PC-9 (cell line): ENCODE measurements around the gene OSGIN1. TPM values are rescaled to one million over a fixed set of nuclear protein-coding genes. Genes with fewer than 3 reads are reported as not detected.

ENCODE experiments used
- BruUV-seq: library from RNA; stranded (reverse); fragments of 400-500 nt; replicated peaks from 2 replicates; lab custom pipeline; 2021; lab: Mats Ljungman, UMichigan
- CTCF ChIA-PET: fragments of 300-600 bp; sonication (Branson Sonifier 250); formaldehyde crosslinking; loops from one replicate; lab custom pipeline; 2022; ENCODE audit warnings: antibody characterized with exemption; lab: Charles Lee
- POLR2A ChIA-PET: fragments of 300-600 bp; sonication (Branson Sonifier 250); formaldehyde crosslinking; loops from one replicate; lab custom pipeline; 2022; ENCODE audit warnings: antibody characterized with exemption; ENCODE audit not compliant: unreplicated experiment; lab: Charles Lee
- DNase-seq, 2 experiments: peaks; one replicate each; pipeline versions ENCODE4 v3.0.0 to v3.0.0-alpha.2; 2015 to 2022; ENCODE audit warnings: mixed read lengths in 1 of 2
- H2AFZ ChIP-seq: fragments of 200-600 bp; sonication (generic); 2 replicates; pipeline ENCODE4 v1.8.1; 2017; ENCODE audit warnings: antibody characterized with exemption
- H3F3A ChIP-seq: fragments of 200-600 bp; sonication (generic); 2 replicates; pipeline ENCODE4 v1.8.1; 2017; ENCODE audit warnings: antibody characterized with exemption, mild to moderate bottlenecking, low read depth; ENCODE audit not compliant: insufficient read depth
- H3K27ac ChIP-seq: fragments of 200-600 bp; sonication (generic); 2 replicates; pipeline ENCODE4 v1.6.1; 2016; ENCODE audit warnings: mixed run types
- H3K27me3 ChIP-seq: fragments of 200-600 bp; sonication (generic); 2 replicates; pipeline ENCODE4 v1.6.1; 2016; ENCODE audit warnings: low read depth, mixed run types; ENCODE audit not compliant: insufficient read depth
- H3K36me3 ChIP-seq: fragments of 200-600 bp; sonication (generic); 2 replicates; pipeline ENCODE4 v1.6.1; 2016; ENCODE audit warnings: low read depth, mixed run types
- H3K4me1 ChIP-seq: fragments of 200-600 bp; sonication (generic); replicated peaks from 2 replicates; pipeline ENCODE4 v1.6.1; 2016; ENCODE audit warnings: mixed run types; ENCODE audit not compliant: insufficient read depth
- H3K4me2 ChIP-seq: fragments of 200-600 bp; sonication (generic); 2 replicates; pipeline ENCODE4 v1.6.1; 2017; ENCODE audit warnings: mixed run types
- H3K4me3 ChIP-seq: fragments of 200-600 bp; sonication (generic); 2 replicates; pipeline ENCODE4 v1.6.1; 2016; ENCODE audit warnings: mixed run types
- H3K79me2 ChIP-seq: fragments of 200-600 bp; sonication (generic); 2 replicates; pipeline ENCODE4 v1.6.1; 2017; ENCODE audit warnings: low read depth, mixed run types
- H3K9me2 ChIP-seq: fragments of 200-600 bp; sonication (generic); 2 replicates; pipeline ENCODE4 v1.8.1; 2017; ENCODE audit warnings: mild to moderate bottlenecking; ENCODE audit not compliant: insufficient read depth
- H3K9me3 ChIP-seq: fragments of 200-600 bp; sonication (generic); 2 replicates; pipeline ENCODE4 v1.8.1; 2016; ENCODE audit warnings: low read depth; ENCODE audit not compliant: insufficient read depth
- H4K20me1 ChIP-seq: fragments of 200-600 bp; sonication (generic); 2 replicates; pipeline ENCODE4 v1.8.1; 2017; ENCODE audit not compliant: insufficient read depth
- CTCF ChIP-seq: fragments of 200-600 bp; sonication (generic); conservative IDR thresholded peaks from 2 replicates; pipeline ENCODE4 v1.6.1; 2017; ENCODE audit warnings: mixed run types, antibody characterized with exemption, mild to moderate bottlenecking, moderate library complexity
- EZH2 ChIP-seq: fragments of 200-600 bp; sonication (generic); IDR thresholded peaks from 2 replicates; pipeline ENCODE4 v1.8.0; 2017; ENCODE audit warnings: antibody characterized with exemption, low read depth
- intact Hi-C: fragments of 100-400 bp; cut with micrococcal nuclease; formaldehyde crosslinking; loops from one replicate; pipeline ENCODE4 v1.10.0; 2022; ENCODE audit not compliant: unreplicated experiment
- total RNA-seq: library from RNA; stranded (reverse); gene quantifications from 2 replicates; pipeline ENCODE4 v1.2.3, GENCODE V29; 2021

The OSGIN1 gene
- total RNA-seq, 1 experiment from 2014 or later: 44.8 TPM

GRCh38 chr16:83930730-83931500, 22.1 kb upstream of the OSGIN1 start:
- peaks cover 22% of the 10 kb centered on the region for H3F3A ChIP-seq
- H3K4me2 ChIP-seq: no peak overlapping the region
- H3K4me3 ChIP-seq: no peak overlapping the region
- POLR2A ChIA-PET: no interaction called here
- H3K27ac ChIP-seq: no peak overlapping the region
- intact Hi-C loops: no loop called here
- no peaks in the 10 kb centered on the region for H4K20me1 ChIP-seq
- no peaks in the 10 kb centered on the region for H3K79me2 ChIP-seq
- H3K9me3 ChIP-seq: no peaks in the 10 kb centered on the region
- CTCF ChIA-PET: interaction anchor here (0.6 kb wide), 1 partner anchor 13 kb away, joined by 3 read pairs; no protein-coding TSS in a partner anchor
- H3K36me3 ChIP-seq: no peaks in the 10 kb centered on the region
- BruUV-seq: no TSS peak
- H3K27me3 ChIP-seq: no peaks in the 10 kb centered on the region
- H3K4me1 ChIP-seq: peaks cover 25% of the 10 kb centered on the region
- TF ChIP-seq CTCF (no peak), EZH2 (no peak)
- DNase-seq: no peak
- no peaks in the 10 kb centered on the region for H3K9me2 ChIP-seq
- H2AFZ ChIP-seq: no peak overlapping the region

GRCh38 chr16:83931556-83931955, 21.5 kb upstream of the OSGIN1 start:
- peaks cover 22% of the 10 kb centered on the region for H3K4me1 ChIP-seq
- H3K9me2 ChIP-seq: no peaks in the 10 kb centered on the region
- no peaks in the 10 kb centered on the region for H3K36me3 ChIP-seq
- POLR2A ChIA-PET: no interaction called here
- BruUV-seq: no TSS peak
- no peaks in the 10 kb centered on the region for H3K27me3 ChIP-seq
- no peaks in the 10 kb centered on the region for H3K79me2 ChIP-seq
- H3K4me3 ChIP-seq: no peak overlapping the region
- no peak overlapping the region for H3K4me2 ChIP-seq
- intact Hi-C loops: no loop called here
- peaks cover 22% of the 10 kb centered on the region for H3F3A ChIP-seq
- TF ChIP-seq CTCF (no peak), EZH2 (no peak)
- no peak for DNase-seq
- H2AFZ ChIP-seq: no peak overlapping the region
- no peak overlapping the region for H3K27ac ChIP-seq
- no peaks in the 10 kb centered on the region for H4K20me1 ChIP-seq
- CTCF ChIA-PET: interaction anchor here (0.6 kb wide), 1 partner anchor 12 kb away, joined by 3 read pairs; no protein-coding TSS in a partner anchor
- no peaks in the 10 kb centered on the region for H3K9me3 ChIP-seq

GRCh38 chr16:83932304-83932703, 20.7 kb upstream of the OSGIN1 start:
- Histone ChIP-seq H4K20me1 (no peaks in the 10 kb centered on the region), H3K27ac (no peak overlapping the region), H2AFZ (no peak overlapping the region), H3K36me3 (no peaks in the 10 kb centered on the region), H3K9me3 (no peaks in the 10 kb centered on the region), H3K4me3 (no peak overlapping the region), H3F3A (peaks cover 17% of the 10 kb centered on the region), H3K9me2 (no peaks in the 10 kb centered on the region), H3K4me2 (no peak overlapping the region), H3K4me1 (peaks cover 21% of the 10 kb centered on the region), H3K27me3 (no peaks in the 10 kb centered on the region), H3K79me2 (no peaks in the 10 kb centered on the region)
- CTCF ChIA-PET: no interaction called here
- no peak for DNase-seq
- BruUV-seq: no TSS peak
- TF ChIP-seq EZH2 (no peak), CTCF (no peak)
- POLR2A ChIA-PET: no interaction called here
- intact Hi-C loops: no loop called here
